PC-3 (cell line): ENCODE data around the gene ADAMTS6.

ENCODE experiments used
- CTCF ChIP-seq: fragments of 300-600 bp; sonication (generic); conservative IDR thresholded peaks from 2 replicates; pipeline ENCODE4 v1.5.1; 2017; ENCODE audit warnings: antibody characterized with exemption, low read depth, mild to moderate bottlenecking, low read length
- EZH2phosphoT487 ChIP-seq: fragments of 300-600 bp; sonication (generic); IDR thresholded peaks from 2 replicates; pipeline ENCODE4 v1.6.1; 2018; ENCODE audit warnings: mild to moderate bottlenecking, antibody characterized with exemption, low read length, borderline replicate concordance

GRCh38 chr5:65194871-65195270 lies 286.8 kb downstream of the ADAMTS6 start:
- no peak for TF ChIP-seq CTCF
- TF ChIP-seq EZH2phosphoT487: no peak
